ENCODE results near the gene KHDC1.
A peak's percentile ranks its signal among the peaks of the same experiment; 100 is the strongest.
"Not testable (repeated sequence)": the region's sequence is repeated elsewhere in the genome, so short reads cannot be mapped to it uniquely, and the experiment has no call there.

KHDC1 gene

GRCh38 chr6:73248192-73248903 lies 14.6 kb downstream of the KHDC1 start:
- peak; percentile 38 for DNase-seq

GRCh38 chr6:73242001-73242400 lies 21.0 kb downstream of the KHDC1 start:
- DNase-seq = no peak

- DNase-seq = no peak
Observed at GRCh38 chr6:73240730-73241129, 22.3 kb downstream of the KHDC1 start.

GRCh38 chr6:73236144-73236750 lies 26.7 kb downstream of the KHDC1 start:
- DNase-seq = no peak

- no peak for DNase-seq
Observed at GRCh38 chr6:73234733-73235132, 28.3 kb downstream of the KHDC1 start.

GRCh38 chr6:73233971-73234370 lies 29.0 kb downstream of the KHDC1 start:
- not testable (repeated sequence) for DNase-seq

- no peak for DNase-seq
Observed at GRCh38 chr6:73233048-73233447, 29.9 kb downstream of the KHDC1 start.

GRCh38 chr6:73231986-73232391 lies 31.0 kb downstream of the KHDC1 start:
- no peak for DNase-seq

GRCh38 chr6:73227606-73228255 lies 35.3 kb downstream of the KHDC1 start:
- no peak for DNase-seq

GRCh38 chr6:73225396-73225795 lies 37.6 kb downstream of the KHDC1 start, which contains the start of gene KHDC1L:
Gene KHDC1L (minus strand): TSS chr6:73225496. CDS start chr6:73225408, 88 bp downstream.
- no peak for DNase-seq

- DNase-seq = no peak
Observed at GRCh38 chr6:73216859-73217258, 46.1 kb downstream of the KHDC1 start.

- no peak for DNase-seq
Observed at GRCh38 chr6:73209117-73209516, 53.9 kb downstream of the KHDC1 start.

GRCh38 chr6:73207221-73207837 lies 55.7 kb downstream of the KHDC1 start:
- no peak for DNase-seq

GRCh38 chr6:73204252-73204651 lies 58.7 kb downstream of the KHDC1 start:
- no peak for DNase-seq

GRCh38 chr6:73203098-73203497 lies 59.9 kb downstream of the KHDC1 start:
- DNase-seq = no peak

- no peak for DNase-seq
Observed at GRCh38 chr6:73200735-73201134, 62.3 kb downstream of the KHDC1 start.

GRCh38 chr6:73200247-73200646 lies 62.7 kb downstream of the KHDC1 start:
- no peak for DNase-seq

GRCh38 chr6:73194744-73195143 lies 68.3 kb downstream of the KHDC1 start:
- DNase-seq = no peak

GRCh38 chr6:73193302-73193701 lies 69.7 kb downstream of the KHDC1 start:
- not testable (repeated sequence) for DNase-seq

All from NCI-H1105 (cell line).